ENCODE results near the gene NDUFS7.
"Not testable (repeated sequence)": the region's sequence is repeated elsewhere in the genome, so short reads cannot be mapped to it uniquely, and the experiment has no call there.

NDUFS7 gene

GRCh38 chr19:1434040-1434366 lies 50.3 kb downstream of the NDUFS7 start:
- DNase-seq, result no peak

- no peak for DNase-seq
Measured at GRCh38 chr19:1434577-1435060, 50.9 kb downstream of the NDUFS7 start.

- DNase-seq, result no peak
Measured at GRCh38 chr19:1435378-1435989, 51.8 kb downstream of the NDUFS7 start.

- no peak for DNase-seq
Measured at GRCh38 chr19:1437609-1438008, 53.9 kb downstream of the NDUFS7 start.

- DNase-seq, result peak; percentile 75
Measured at GRCh38 chr19:1438035-1438932, 54.6 kb downstream of the NDUFS7 start, which contains the start of gene RPS15. TSS of gene RPS15 (plus strand) at chr19:1438396. CDS start at chr19:1438426, 30 bp downstream.

GRCh38 chr19:1438933-1439354 lies 55.2 kb downstream of the NDUFS7 start:
- DNase-seq, result no peak

GRCh38 chr19:1439525-1440417 lies 56.1 kb downstream of the NDUFS7 start:
- DNase-seq, result not testable (repeated sequence)

- no peak for DNase-seq
Measured at GRCh38 chr19:1440418-1440801, 56.7 kb downstream of the NDUFS7 start.

GRCh38 chr19:1441022-1441426 lies 57.3 kb downstream of the NDUFS7 start:
- DNase-seq, result no peak

GRCh38 chr19:1441677-1442438 lies 58.2 kb downstream of the NDUFS7 start:
- no peak for DNase-seq
